ENCODE measurements around the gene ZNF217. TPM values are rescaled to one million over a fixed set of nuclear protein-coding genes. Genes with fewer than 3 reads are reported as not detected.

The ZNF217 gene
- total RNA-seq, 6 experiments from 2014 or later: 11.3 to 27.1 (median 15.8) TPM

- Histone ChIP-seq H3K27me3 (no peaks in the 10 kb centered on the region), H3K9me3 (no peaks in the 10 kb centered on the region), H3K36me3 (peaks cover 0 to 25% (median 9%) of the 10 kb centered on the region in 4 donors), H3K4me3 (no peak overlapping the region), H3K4me1 (peaks cover 0 to 85% (median 15%) of the 10 kb centered on the region in 4 donors), H3K27ac (peak overlapping the region; percentile 2 to 44 (median 42))
- ATAC-seq: peak in 3 of 4 donors; percentile 9 to 42 (median 9)
- DNase-seq: no peak
- intact Hi-C loops (cut with DNase I): no loop called here
- TF ChIP-seq CTCF (IDR thresholded peaks at IDR 0.05) (no peak), POLR2A (IDR thresholded peaks at IDR 0.05) (no peak)
- WGBS (ENCODE audit: insufficient coverage, low coverage, low lambda C conversion rate, missing lambda C conversion rate): 40% methylated on average over 13 of the region's 13 CpGs
These were observed 10.9 kb downstream of the ZNF217 start for GRCh38 chr20:53582574-53583351.

GRCh38 chr20:53582251-53582570, 11.4 kb downstream of the ZNF217 start:
- H3K27me3 ChIP-seq: no peaks in the 10 kb centered on the region
- peaks cover 0 to 83% (median 15%) of the 10 kb centered on the region in 4 donors for H3K4me1 ChIP-seq
- H3K9me3 ChIP-seq: no peaks in the 10 kb centered on the region
- intact Hi-C loops (cut with DNase I): no loop called here
- DNase-seq (no peak), ATAC-seq (no peak)
- H3K36me3 ChIP-seq: peaks cover 0 to 27% (median 9%) of the 10 kb centered on the region in 4 donors
- 84% methylated on average over 8 of the region's 9 CpGs for WGBS (ENCODE audit: insufficient coverage, low coverage, low lambda C conversion rate, missing lambda C conversion rate)
- H3K27ac ChIP-seq: peak overlapping the region; percentile 2 to 44 (median 42)
- no peak overlapping the region for H3K4me3 ChIP-seq
- no peak for TF ChIP-seq POLR2A (IDR thresholded peaks at IDR 0.05)

- peaks cover 0 to 33% (median 12%) of the 10 kb centered on the region in 4 donors for H3K36me3 ChIP-seq
- intact Hi-C loops (cut with DNase I): no loop called here
- peaks cover 0 to 78% (median 14%) of the 10 kb centered on the region in 4 donors for H3K4me1 ChIP-seq
- DNase-seq: no peak
- TF ChIP-seq POLR2A (IDR thresholded peaks at IDR 0.05) (no peak), CTCF (IDR thresholded peaks at IDR 0.05) (no peak)
- peak overlapping the region in 1 of 3 donors; percentile 80 for H3K27ac ChIP-seq
- H3K27me3 ChIP-seq: no peaks in the 10 kb centered on the region
- WGBS (ENCODE audit: insufficient coverage, low coverage, low lambda C conversion rate, missing lambda C conversion rate): 76% methylated on average over 19 of the region's 44 CpGs
- ATAC-seq: no peak
- H3K9me3 ChIP-seq: no peaks in the 10 kb centered on the region
- H3K4me3 ChIP-seq: no peak overlapping the region
These were observed 12.0 kb downstream of the ZNF217 start for GRCh38 chr20:53581444-53582250.

GRCh38 chr20:53580376-53581111, 13.1 kb downstream of the ZNF217 start:
- Histone ChIP-seq H3K4me1 (peaks cover 0 to 71% (median 12%) of the 10 kb centered on the region in 4 donors), H3K27ac (peak overlapping the region; percentile 67 to 80 (median 75)), H3K36me3 (peaks cover 0 to 44% (median 17%) of the 10 kb centered on the region in 4 donors), H3K4me3 (no peak overlapping the region), H3K27me3 (no peaks in the 10 kb centered on the region), H3K9me3 (no peaks in the 10 kb centered on the region)
- DNase-seq (no peak), ATAC-seq (no peak)
- no peak for TF ChIP-seq POLR2A (IDR thresholded peaks at IDR 0.05)
- TF ChIP-seq CTCF (IDR thresholded peaks at IDR 0.05): peak in 1 of 4 donors; percentile 22
- intact Hi-C loops (cut with DNase I): no loop called here
- WGBS (ENCODE audit: insufficient coverage, low coverage, low lambda C conversion rate, missing lambda C conversion rate): 55% methylated on average over 5 of the region's 7 CpGs

Data from right lobe of liver (tissue), 6 donors.